ENCODE measurements around the gene NEXN.
A peak's percentile ranks its signal among the peaks of the same experiment; 100 is the strongest.

NEXN gene

DNA sequence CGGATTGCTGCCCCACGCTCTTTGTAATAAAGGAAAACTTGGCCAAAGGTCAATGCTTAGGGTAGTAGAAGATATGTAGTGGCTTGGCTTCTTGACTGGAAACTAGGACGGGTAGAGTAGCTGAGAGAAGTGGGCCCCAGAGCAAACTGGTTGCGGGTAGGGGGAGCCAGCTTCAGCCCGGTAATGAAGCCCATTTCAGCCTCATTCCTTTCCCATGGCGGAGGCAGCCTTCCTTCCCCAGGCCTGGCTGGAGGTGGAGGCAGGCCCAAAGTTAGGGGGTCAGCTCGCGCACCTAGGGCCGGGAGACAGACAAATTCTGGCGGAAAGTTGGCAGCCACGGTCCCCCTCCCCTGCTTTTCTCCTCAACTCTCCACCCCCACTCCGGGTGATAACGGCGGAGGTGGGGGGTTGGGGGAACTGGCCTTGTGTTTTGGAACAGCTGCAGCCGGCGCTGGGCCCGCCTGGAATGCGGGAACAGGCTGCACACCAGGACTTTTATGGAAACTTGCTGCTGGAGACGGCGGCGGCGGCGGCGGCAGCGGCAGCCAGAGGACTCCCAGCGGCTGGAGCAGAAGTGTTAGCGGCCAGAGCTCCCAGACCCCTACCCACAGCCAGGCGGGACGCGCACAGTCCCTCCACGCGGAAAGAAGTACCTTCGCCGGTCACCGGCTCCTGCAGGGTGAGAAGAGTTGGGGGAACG is at the start of gene NEXN:
NEXN (plus strand) TSS at position 544 of the 700 bp plus-strand sequence. CDS start 27,483 bp downstream, outside the sequence.
- DNase-seq: peak in 38 of 58 donors; percentile 3 to 67 (median 16)

DNA sequence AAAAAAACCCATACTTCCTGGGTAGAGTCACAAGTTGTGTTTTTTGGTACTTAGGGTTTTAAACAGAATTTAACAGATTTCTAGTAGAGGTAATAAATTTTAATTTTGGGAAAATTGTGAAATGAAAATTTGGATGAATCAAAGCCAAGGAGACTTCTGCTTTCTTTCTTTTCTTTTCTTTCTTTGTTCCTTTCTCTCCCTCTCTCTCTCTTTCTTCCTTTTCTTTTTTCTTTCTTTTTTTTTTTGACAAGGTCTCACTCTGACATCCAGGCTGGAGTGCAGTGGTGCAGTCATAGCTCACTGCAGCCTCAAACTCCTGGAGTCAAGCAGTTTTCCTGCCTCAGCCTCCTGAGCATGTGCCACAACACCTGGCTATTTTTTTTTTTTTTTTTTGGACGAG is 46.9 kb upstream of the NEXN start:
- no peak for DNase-seq

DNA sequence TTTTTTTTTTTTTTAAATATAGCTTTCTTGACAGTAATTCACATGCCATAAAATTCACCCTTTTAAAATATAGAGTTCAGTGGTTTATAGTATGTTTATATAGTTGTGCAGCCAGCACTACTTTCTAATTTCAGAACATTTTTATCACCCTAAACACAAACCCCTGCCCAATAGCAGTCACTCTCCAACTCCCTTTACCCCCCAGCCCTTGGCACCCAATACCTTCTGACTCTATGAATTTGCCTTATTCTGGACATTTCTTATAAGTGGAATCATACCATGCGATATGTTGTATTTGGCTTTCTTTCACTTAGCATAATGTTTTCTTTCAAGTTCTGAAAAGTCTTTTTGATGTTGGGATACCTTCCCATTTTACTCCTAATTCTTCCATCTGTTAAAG is 42.5 kb upstream of the NEXN start:
- DNase-seq: no peak

DNA sequence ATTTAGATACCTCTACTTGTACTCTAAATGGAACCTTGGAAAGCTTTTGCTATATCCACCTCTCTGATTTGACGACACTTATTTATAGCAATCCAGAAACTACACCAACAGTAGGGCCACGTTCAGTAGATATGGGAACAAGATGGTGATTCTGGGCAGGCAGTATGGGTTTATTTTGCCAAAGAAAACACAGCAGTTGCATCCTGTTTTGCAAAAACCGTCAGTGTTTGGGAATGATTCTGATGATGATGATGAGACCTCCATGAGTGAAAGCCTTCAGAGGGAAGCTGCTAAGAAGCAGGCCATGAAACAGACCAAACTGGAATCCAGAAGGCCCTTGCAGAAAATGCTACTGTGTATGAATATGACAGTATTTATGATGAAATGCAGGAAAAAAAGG is 41.5 kb upstream of the NEXN start:
- DNase-seq: no peak

DNA sequence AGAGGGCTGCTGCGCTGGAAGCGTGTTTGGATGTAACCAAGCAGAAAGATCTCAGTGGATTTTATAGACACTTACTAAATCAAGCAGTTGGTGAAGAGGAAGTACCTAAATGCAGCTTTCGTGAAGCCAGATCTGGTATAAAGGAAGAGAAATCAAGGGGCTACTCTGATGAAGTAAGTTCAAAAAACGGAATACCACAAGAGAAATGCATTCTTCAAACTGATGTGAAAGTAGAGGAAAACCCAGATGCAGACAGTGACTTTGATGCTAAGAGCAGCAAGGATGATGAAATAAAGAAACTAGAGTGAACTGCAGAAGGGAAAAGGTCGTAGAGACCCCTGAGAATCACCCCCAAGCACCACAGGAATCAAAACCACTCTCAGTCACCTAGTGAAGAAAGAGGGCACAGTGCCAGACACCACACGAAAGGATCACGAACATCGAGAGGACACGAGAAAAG is 40.8 kb upstream of the NEXN start:
- DNase-seq: no peak

DNA sequence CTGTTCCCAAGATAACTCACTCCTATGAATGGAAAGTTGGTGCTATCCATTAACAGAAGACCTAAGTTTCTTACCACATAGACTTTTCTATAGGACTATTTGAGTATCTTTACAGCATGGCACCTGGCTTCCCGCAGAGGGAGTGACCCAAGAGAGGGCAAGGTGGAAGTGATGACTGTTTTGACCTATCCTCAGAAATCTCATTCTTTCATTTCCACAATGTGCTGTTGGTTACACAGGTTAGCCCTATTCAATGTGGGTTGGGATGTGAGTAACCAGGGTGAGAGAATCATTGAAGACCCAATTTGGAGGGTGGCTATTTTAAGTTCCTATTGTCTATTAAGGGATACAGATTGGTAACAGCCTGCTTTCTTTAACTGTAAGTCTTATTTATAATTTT is 38.3 kb upstream of the NEXN start:
- DNase-seq: no peak

DNA sequence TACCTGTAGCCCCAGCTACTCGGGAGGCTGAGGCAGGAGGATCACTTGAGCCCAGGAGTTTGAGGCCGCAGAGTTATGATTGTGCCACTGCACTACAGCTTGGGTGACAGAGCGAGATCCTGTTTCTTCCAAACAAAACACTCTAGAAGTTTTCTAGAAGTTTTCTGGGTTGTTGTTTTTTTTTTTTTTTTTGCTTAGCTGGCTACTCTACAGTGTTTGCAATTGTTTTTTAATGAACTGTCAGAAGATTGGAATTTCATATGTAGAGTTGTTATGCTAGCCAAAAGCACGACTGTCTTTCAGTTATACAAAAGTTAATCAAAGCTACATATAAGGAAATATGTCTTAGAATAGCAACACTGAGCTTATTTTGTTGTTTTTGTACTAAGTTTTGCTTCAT is 30.9 kb upstream of the NEXN start:
- no peak for DNase-seq

DNA sequence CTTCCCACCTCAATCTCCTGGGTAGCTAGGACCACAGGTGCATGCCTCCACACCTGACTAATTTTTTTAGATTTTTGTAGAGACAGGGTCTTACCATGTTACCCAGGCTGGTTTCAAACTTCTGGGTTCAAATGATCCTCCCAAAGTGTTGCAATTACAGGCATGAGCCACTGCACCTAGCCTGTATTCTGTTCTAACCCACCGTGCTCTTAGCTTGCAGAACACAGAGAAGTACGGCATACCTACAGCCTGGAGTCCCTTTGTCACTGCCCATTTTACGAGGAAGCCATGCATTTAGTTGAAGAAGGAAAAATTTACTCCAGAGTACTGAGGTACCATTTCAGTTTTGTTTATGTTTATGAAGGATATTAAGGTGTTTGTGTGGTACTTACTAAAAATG is 29.7 kb upstream of the NEXN start:
- DNase-seq: no peak

DNA sequence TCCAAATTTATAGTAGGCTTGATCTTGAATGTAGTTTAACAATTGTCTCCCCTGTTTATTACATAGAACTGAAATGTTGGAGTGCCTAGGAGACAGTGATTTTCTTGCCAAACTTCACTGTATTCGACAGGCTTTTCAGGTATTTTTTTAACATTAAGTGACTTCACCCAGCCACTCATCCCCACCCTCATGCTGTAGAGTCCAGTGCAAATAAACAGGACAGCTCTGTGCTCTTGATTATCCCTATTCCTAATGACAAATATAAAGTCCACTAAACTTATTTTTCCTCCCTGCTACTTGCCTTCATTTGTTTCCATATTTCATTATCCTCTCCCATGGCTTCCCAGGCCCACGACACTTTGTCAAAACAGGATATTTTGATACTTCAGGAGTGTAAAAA is 29.2 kb upstream of the NEXN start:
- DNase-seq: no peak

DNA sequence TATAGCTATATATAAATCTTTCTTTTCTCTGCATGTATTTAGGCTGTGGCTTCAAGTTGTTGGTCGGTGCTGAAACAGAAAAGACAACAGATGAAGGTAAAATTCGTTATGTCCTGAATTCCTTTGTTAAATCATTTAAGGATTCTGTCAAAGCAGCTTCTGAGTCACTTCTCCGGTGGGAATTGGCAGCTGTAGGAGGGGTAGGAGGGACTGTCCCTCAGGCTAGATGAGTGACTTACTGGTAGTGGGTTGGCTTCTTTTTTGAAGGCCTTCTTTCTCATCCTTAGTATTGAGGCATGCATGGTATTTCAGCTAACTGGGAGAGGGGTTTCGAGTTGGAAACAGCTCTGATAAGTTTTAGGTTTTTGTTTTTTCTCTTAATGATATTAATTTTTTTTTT is 22.1 kb upstream of the NEXN start:
- DNase-seq: no peak

DNA sequence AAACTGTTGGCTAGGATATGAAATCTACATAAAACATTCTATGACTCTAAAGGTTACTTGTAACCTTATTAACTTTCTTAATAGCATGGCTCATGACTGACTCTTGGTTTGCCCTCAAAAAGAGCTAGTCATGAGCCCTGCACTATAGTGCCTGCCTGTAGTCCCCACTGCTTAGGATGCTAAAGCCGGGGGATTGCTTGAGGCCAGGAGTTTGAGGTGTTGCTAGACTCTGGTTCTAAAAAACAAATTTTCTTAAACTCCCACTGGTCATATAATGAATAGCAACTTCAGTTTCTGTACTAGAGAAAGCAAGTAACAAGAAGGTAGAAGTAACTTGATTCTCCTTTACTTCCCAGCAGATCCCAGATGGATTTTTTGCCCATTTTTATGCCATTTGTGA is 15.8 kb upstream of the NEXN start:
- no peak for DNase-seq

DNA sequence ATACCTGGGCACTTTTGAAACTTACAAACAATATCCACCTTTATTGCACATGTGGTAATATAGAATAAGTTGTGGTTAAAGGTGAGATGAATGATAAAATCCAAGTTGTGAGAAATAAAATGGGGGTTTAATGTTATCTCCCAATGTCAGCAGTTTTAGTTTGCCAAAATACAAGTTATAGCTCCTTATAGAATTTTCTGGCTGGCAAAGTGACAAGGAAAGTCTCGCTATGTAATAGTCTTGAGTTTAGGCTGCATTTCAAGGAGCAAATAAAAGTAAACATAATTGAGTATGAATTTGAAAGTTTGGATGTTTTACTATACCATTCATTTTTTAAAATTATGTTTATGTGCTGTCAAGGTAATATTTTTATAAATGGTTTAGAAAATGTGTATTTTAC is 15.0 kb upstream of the NEXN start:
- DNase-seq: no peak

DNA sequence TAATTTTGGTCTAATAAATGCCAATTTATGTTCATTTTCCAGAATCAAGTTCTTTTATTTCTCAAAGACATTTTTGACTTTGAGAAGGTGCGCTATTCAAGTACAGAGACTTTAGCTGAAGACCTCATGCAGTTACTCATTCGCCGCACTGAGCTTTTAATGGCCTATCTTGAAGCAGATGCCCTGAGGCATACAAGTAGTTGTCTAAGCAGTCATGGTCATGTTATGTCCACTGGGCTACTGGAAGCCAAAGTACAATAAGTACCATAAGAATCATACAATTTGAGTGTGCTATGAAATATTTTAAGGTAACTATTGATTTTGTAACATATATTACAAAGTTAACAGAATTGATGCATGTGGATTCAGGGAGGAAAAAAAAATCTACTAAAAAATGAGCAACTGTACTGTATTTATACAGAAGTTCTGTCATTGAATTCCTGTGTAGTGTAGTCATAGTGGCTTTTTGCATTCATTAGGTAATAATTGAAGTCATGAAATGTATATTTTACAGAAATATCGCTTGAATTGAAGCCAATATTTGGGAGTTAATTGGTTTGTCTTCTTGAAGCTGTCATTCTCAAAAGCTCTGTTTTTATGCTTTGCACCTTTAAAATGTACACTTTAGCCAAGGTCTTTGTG is 13.5 kb upstream of the NEXN start:
- DNase-seq: no peak

DNA sequence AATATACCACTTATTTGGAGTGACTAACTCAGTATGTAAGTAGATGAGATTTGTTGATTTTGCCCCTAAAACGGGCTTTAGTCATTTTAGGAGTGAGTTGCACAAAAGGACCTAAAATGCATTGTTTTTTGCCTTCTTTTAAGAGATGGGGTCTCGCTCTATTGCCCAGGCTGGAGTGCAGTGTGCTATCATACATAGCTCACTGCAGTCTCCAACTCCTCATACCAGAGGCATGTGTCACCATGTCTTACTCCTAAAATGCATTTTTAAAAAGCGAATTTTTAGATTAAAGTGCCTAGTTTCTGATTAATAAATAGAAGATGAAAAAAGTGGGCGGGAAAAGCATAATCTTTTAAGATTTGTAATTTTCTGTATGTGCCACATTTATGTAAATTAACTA is 11.5 kb upstream of the NEXN start:
- no peak for DNase-seq

DNA sequence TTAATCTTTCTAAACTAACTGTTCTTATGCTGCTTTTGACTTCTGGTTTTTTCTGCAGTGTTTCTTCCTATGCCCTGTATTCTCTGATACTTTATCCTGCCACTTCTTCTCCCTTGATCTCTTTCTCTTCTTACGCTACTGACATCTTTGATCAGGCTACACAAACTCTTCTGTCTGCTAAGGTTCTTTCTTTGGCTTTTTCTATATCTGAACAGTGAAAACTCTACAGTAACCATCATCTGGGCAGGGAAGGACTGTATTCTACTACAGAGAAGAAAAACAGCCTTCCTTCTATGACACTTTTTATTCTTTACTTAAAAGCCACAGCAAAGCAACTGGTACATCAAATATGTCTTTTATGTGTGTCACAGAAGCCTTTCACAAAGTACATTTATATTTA is 7.4 kb upstream of the NEXN start:
- DNase-seq: no peak

DNA sequence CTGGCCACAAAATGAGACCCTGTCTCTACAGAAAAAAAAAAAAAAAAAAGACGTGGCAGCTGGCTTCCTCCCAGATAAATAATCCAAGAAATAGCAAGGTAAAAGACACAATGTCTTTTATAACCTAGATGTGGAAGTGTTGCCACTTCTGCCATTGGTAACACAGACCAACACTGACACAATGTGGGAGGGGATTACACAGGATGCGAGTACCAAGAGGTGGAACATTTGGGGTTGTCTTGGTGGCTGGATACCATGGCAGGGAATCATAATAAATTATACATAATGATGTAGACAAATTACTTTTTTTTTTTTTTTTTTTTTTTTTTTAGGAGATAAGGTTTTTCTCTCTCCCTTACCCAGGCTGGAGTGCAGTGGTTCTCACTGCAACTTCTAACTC is 6.0 kb upstream of the NEXN start:
- DNase-seq: no peak

DNA sequence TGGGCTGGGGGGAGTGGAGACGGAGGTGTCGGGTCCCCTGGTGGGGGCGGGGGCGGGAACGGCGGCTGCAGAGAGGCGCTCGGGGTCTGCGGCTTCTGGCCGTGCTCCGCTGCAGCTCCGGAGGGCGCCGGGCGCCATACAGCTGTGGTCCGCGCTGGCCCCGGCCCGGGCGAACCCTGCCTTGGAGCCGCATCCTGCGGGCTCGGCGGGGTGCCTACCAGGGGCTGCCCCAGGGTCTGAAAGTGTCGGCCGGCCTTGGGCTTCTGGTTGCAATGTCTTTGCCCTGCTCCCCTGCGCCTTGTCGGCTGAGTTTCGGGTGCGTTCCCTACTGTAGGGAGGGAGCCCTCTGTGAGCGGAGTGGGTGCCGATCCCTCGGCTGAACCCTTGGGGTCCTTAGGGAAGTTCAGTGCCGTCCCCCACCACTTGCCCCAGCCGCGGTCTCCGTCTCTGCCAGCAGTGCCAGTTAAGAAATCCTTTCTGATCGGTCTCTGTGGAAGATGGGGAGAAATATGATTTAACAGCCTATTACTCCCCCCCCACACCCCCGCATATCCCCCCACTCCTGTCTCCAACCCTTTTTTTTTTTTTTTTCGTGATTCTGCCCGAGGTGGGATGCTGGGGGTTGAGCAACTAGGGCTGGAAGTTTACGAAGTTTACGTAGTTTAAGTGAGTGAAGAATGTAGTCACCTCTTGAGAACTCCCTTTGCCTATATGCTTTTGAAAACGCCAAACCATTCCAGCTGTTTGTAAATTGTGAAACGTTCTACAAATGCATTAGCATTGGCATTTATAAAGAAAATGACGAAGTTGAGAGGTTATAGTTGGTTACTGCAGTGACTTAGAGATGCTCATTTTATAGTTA is 588 bp downstream of the NEXN start:
- peak in 8 of 58 donors; percentile 2 to 42 (median 29) for DNase-seq

DNA sequence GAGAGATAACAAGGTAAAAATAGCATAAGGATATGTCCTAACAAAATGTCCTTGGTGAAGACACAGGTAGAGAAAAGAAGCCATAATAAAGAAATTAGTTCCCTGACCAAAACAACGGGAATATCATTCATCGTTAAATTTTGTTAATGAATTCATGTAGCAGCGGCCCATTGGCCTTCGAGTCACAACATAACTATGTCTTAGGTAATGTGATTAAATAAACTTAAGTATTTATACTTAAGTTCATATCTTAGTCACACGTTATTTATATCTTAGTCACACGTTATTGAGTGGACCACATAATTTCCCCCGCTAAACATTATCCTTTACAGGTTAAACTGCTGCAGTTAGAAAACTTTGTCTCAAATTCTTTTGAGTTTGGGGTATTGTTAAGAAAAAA is 1.2 kb downstream of the NEXN start:
- no peak for DNase-seq

DNA sequence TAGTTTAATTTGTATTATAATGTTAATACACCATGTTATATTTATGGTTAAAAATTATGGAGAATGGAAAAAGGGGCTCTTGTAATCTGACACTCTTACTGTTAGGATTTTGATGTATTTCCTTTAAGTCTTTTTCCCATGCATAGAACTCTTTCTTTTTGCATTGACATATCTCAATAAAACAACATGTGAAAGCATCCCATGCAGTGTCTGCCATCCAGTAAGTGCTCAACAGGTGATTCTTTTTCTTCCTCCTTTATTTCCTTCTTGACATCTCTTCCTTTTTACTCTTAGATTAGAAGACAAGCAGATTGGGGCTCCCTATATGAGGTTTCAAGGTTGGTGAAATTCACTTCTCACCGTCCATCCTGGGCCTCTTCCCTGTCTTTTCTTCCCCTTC is 2.8 kb downstream of the NEXN start:
- DNase-seq: no peak

DNA sequence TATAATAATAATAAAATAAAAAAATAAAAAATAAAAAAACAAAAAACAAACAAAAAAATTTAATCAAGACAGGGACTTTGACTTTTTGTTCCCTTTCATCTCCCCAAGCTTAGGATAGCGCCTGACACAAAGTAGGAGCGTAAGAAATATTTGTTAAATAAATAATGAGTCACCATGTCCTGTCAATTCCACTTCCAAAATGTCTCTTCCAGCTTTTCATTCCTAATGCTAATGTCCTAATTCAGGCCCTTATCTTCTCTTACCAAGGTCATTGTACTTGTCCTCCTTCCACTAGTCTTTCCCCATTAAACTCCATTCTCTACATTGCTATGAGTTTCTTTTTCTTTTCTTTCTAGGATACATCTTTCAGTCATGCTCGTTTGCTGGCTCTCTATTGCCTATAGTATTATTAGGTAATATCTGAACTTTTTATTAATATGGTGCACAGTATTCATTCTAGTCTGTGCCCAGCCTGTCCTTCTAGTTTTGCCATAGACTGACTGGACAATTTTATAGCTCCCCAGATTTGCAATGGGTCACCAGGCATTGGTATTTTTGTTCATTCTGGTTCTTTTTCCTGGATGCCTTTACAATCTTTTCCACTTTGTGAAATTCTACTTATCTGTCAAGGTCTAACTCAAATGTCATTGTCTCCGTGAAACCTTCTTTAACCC is 11.4 kb downstream of the NEXN start:
- no peak for DNase-seq

DNA sequence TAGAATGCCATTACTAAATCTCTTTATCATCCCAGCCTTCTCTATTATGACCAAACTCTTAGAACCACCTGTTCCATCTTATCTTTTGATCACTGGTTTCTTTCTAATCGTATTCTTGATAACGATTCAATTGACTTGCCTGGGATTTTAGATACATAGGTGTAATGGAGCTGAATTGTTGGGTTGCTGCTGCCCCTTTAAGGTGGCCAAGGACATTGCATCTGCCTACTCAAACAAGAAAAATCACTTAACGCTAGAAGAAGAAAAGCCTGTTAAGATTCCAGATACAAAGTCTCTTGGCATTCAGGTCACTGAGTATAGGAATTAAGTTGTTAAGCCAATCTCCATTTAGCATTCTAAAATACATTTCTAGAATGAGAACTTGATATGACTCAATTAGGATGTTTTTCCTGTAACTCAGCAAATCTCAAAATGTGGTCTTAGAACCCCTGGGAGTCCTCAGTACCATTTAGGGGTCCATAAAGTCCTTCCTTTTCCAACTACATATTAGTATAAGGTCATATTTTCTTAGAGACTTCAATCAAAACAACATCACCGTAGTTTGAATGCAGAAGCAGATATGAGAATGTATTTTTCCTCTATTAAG is 12.4 kb downstream of the NEXN start:
- DNase-seq: peak in 14 of 58 donors; percentile 1 to 37 (median 12)
